T-cell (primary cell): ENCODE results near the gene JAML. TPM values are rescaled to one million over a fixed set of nuclear protein-coding genes. Genes with fewer than 3 reads are reported as not detected.

Experiments
- ATAC-seq, 4 experiments: fragments of 200-7000 bp in 3 of 4; fragments of 150-1000 bp in 1 of 4; cut with Tn5 transposase; replicated peaks in 1 of 4; 1 replicate in 3 of 4; 2 replicates in 1 of 4; pipeline ENCODE4 v1.10.0; 2021; ENCODE audit warnings: moderate library complexity in 3 of 4, mild to moderate bottlenecking in 2 of 4, moderate number of reproducible peaks in 1 of 4
- CTCF ChIA-PET, 2 donors: fragments of 300-600 bp; sonication (Branson Sonifier 250); formaldehyde crosslinking; loops; one replicate each; lab custom pipeline; 2022; ENCODE audit warnings: antibody characterized with exemption in 2 of 2; lab: Charles Lee
- POLR2A ChIA-PET, 2 donors: fragments of 300-600 bp; sonication (Branson Sonifier 250); formaldehyde crosslinking; loops; one replicate each; lab custom pipeline; 2022; ENCODE audit warnings: antibody characterized with exemption in 2 of 2; lab: Charles Lee
- DNase-seq, 35 experiments: peaks; one replicate each; pipeline versions ENCODE4 v3.0.0 to v3.0.0-alpha.2; 2013 to 2023
- H3K27ac ChIP-seq: one replicate; pipeline ENCODE4 v1.5.1; 2013; ENCODE audit warnings: low read length
- H3K27me3 ChIP-seq, 2 experiments: replicated peaks in 1 of 2; 1 replicate in 1 of 2; 2 replicates in 1 of 2; pipeline versions ENCODE4 v1.6.1 to v1.7.0; 2013; ENCODE audit warnings: low read length in 1 of 2, mixed read lengths in 1 of 2; ENCODE audit not compliant: control insufficient read depth in 2 of 2, insufficient read depth in 2 of 2; ENCODE audit errors: extremely low read depth in 1 of 2
- H3K36me3 ChIP-seq, 2 donors: 1 replicate in 1 of 2; 2 replicates in 1 of 2; pipeline versions ENCODE4 v1.6.1 to v1.7.0; 2013; ENCODE audit warnings: low read length in 1 of 2; ENCODE audit not compliant: control insufficient read depth in 2 of 2, insufficient read depth in 1 of 2; ENCODE audit errors: extremely low read depth in 1 of 2
- H3K4me1 ChIP-seq, 2 experiments: 1 replicate in 1 of 2; 2 replicates in 1 of 2; pipeline versions ENCODE4 v1.6.1 to v1.7.0; 2013; ENCODE audit warnings: low read length in 2 of 2, mixed read lengths in 1 of 2; ENCODE audit not compliant: insufficient read depth in 2 of 2, control insufficient read depth in 1 of 2; ENCODE audit errors: extremely low read depth in 1 of 2
- H3K4me3 ChIP-seq, 2 donors: 1 replicate in 1 of 2; 2 replicates in 1 of 2; pipeline versions ENCODE4 v1.5.1 to v1.7.0; 2013; ENCODE audit warnings: mild to moderate bottlenecking in 2 of 2, low read length in 1 of 2, moderate library complexity in 1 of 2; ENCODE audit not compliant: control insufficient read depth in 1 of 2; ENCODE audit errors: extremely low read depth in 1 of 2
- H3K9me3 ChIP-seq: 2 replicates; pipeline ENCODE4 v1.7.0; 2013
- H3K27ac Mint-ChIP-seq, 2 donors: one replicate each; pipeline ENCODE4 v1.8.0; 2020 to 2021; ENCODE audit warnings: mild to moderate bottlenecking in 2 of 2, mixed read lengths in 2 of 2
- H3K27me3 Mint-ChIP-seq, 2 donors: one replicate each; pipeline ENCODE4 v1.8.0; 2021 to 2022; ENCODE audit warnings: mixed read lengths in 2 of 2
- H3K36me3 Mint-ChIP-seq: one replicate; pipeline ENCODE4 v1.8.0; 2021; ENCODE audit warnings: mixed read lengths
- H3K4me1 Mint-ChIP-seq, 3 donors: one replicate each; pipeline ENCODE4 v1.8.0; 2020 to 2022; ENCODE audit warnings: mixed read lengths in 3 of 3, mild to moderate bottlenecking in 1 of 3
- H3K4me3 Mint-ChIP-seq, 3 donors: one replicate each; pipeline ENCODE4 v1.8.0; 2020 to 2022; ENCODE audit warnings: mild to moderate bottlenecking in 3 of 3, mixed read lengths in 3 of 3, moderate library complexity in 3 of 3
- H3K9me3 Mint-ChIP-seq, 3 donors: one replicate each; pipeline ENCODE4 v1.8.0; 2020 to 2022; ENCODE audit warnings: mixed read lengths in 3 of 3
- WGBS: methylation state at CpG from one replicate; pipeline ENCODE4 v1.1.5; 2013; ENCODE audit warnings: missing lambda C conversion rate; ENCODE audit not compliant: insufficient coverage; 5-methylcytosine and 5-hydroxymethylcytosine counted together
- total RNA-seq, 35 experiments: library from RNA in 6 of 35; stranded (reverse) in 6 of 35; fragments of 120-200 nt in 1 of 35; gene quantifications; one replicate each; pipeline versions ENCODE4 v1.2.1 to v1.2.4 and lab custom pipeline; 2013 to 2026

JAML gene
- total RNA-seq, 5 donors from 2014 or later (not counting 1 experiment from before 2014, with no cell fraction given), result 60.8 to 165 (median 95.8) TPM

DNA sequence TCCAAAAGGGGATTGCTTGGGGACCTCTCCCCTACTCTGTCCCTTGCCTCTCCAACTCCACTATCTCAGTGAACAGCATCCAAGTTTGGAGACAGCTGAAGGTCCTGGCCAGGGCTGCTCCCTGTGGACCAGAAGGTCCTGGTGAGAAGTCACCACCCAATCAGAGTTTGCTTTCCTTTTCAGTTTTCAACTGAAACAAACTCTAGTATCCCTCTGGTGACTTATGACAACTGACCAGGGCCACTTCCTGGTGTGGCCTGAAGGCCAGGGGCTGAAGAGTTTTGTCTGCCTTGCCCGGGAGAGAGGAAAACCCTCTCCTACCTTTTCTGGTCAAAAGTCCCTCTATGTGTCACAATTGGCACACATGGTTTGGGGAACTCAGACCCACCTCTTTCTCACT lies 5.1 kb downstream of the JAML start:
- no CpG with 5 or more reads among the region's 1 CpG for WGBS
- POLR2A ChIA-PET, result interaction anchor here in 1 of 2 donors (0.6 kb wide), 1 partner anchor 156 kb away, joined by 3 read pairs; no protein-coding TSS in a partner anchor

DNA sequence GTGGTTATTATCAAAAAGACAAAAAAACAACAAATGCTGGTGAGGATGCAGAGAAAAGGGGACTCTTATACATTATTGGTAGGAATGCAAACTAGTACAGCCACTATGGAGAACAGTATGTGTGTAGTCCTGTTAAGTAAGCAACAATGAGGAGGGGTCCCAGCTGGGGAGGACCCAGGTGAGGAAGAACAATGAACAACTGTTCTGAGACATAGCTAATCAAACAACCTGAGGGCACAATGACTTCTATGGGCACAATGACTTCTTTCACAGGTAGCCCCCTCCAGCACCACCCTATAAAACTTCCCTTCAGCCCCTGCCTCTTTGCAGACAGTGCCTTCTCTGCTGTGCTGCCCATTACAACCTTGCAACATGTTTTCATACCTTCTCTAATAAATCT lies 5.6 kb downstream of the JAML start:
- Histone ChIP-seq H3K36me3 (no peaks in the 10 kb centered on the region), H3K27ac (peak overlapping the region; percentile 44), H3K9me3 (no peaks in the 10 kb centered on the region), H3K4me1 (peaks cover 60 to 74% of the 10 kb centered on the region in 2 experiments), H3K4me3 (no peak overlapping the region), H3K27me3 (no peaks in the 10 kb centered on the region)
- no peak for ATAC-seq
- Mint-ChIP-seq H3K9me3 (no peaks in the 10 kb centered on the region), H3K4me1 (peaks cover 93 to 99% (median 94%) of the 10 kb centered on the region in 3 donors), H3K36me3 (peaks cover 13% of the 10 kb centered on the region), H3K4me3 (peak overlapping the region; percentile 62 to 91 (median 90)), H3K27ac (peak overlapping the region; percentile 91 to 95), H3K27me3 (no peaks in the 10 kb centered on the region)
- no peak for DNase-seq
- CTCF ChIA-PET, result interaction anchor here in 1 of 2 donors (1.2 kb wide), 1 partner anchor 11 kb away, joined by 3 read pairs; no protein-coding TSS in a partner anchor
- POLR2A ChIA-PET, result interaction anchor here in 1 of 2 donors (1.0 kb wide), 1 partner anchor 20 kb away, joined by 4 read pairs; no protein-coding TSS in a partner anchor

More for the DNA sequence above, 5.1 kb downstream of the JAML start:
- Histone ChIP-seq H3K4me1 (peaks cover 55 to 73% of the 10 kb centered on the region in 2 experiments), H3K4me3 (no peak overlapping the region), H3K27me3 (no peaks in the 10 kb centered on the region), H3K36me3 (no peaks in the 10 kb centered on the region), H3K9me3 (no peaks in the 10 kb centered on the region), H3K27ac (peak overlapping the region; percentile 44)
- peaks cover 88 to 99% (median 92%) of the 10 kb centered on the region in 3 donors for H3K4me1 Mint-ChIP-seq
- peak overlapping the region; percentile 91 to 95 for H3K27ac Mint-ChIP-seq
- ATAC-seq (no peak), DNase-seq (no peak)
- peaks cover 13% of the 10 kb centered on the region for H3K36me3 Mint-ChIP-seq
- H3K9me3 Mint-ChIP-seq, result no peaks in the 10 kb centered on the region
- no peaks in the 10 kb centered on the region for H3K27me3 Mint-ChIP-seq
- H3K4me3 Mint-ChIP-seq, result peak overlapping the region; percentile 62 to 91 (median 90)
- CTCF ChIA-PET, result interaction anchor here (0.6 to 1.2 kb wide), 2 partner anchors 11 to 113 kb away, joined by 3 read pairs; no protein-coding TSS in a partner anchor

DNA sequence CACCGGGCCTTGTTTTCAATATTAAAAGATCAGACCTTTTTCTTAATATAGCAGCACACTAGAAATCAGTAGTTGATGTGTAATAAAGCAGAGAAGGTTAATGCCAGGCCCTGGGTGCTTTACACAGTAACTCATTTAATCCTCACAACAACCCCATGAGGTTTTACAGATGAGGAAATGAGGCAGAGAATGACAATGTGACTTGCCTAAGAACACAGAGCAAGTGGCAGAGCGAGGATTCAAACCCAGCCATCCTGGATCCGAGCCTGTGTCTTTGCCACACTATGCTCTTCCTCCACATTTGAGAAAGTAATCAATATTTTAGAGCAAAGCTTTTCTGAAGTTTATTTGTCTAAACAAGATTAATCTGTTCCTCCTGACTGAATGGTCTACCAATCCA lies 7.2 kb downstream of the JAML start:
- peak overlapping the region; percentile 91 to 95 for H3K27ac Mint-ChIP-seq
- Histone ChIP-seq H3K9me3 (no peaks in the 10 kb centered on the region), H3K4me1 (peaks cover 58 to 82% of the 10 kb centered on the region in 2 experiments), H3K4me3 (peak overlapping the region in 1 of 2 donors; percentile 26), H3K27me3 (no peaks in the 10 kb centered on the region), H3K27ac (peak overlapping the region; percentile 76), H3K36me3 (peaks cover 0 to 4% of the 10 kb centered on the region in 2 donors)
- H3K4me1 Mint-ChIP-seq, result peaks cover 97 to 99% (median 98%) of the 10 kb centered on the region in 3 donors
- ATAC-seq (peak; percentile 53 to 66 (median 56)), DNase-seq (peak in 1 of 35 experiments; percentile 46)
- peaks cover 25% of the 10 kb centered on the region for H3K36me3 Mint-ChIP-seq
- H3K27me3 Mint-ChIP-seq, result no peaks in the 10 kb centered on the region
- 40% methylated on average over 1 of the region's 3 CpGs for WGBS
- CTCF ChIA-PET, result interaction anchor here in 1 of 2 donors (0.8 to 1.9 kb wide), 2 partner anchors 16 to 19 kb away, joined by 3 to 10 read pairs; no protein-coding TSS in a partner anchor
- POLR2A ChIA-PET, result no interaction called here
- H3K9me3 Mint-ChIP-seq, result no peaks in the 10 kb centered on the region
- H3K4me3 Mint-ChIP-seq, result peak overlapping the region; percentile 76 to 91 (median 80)

DNA sequence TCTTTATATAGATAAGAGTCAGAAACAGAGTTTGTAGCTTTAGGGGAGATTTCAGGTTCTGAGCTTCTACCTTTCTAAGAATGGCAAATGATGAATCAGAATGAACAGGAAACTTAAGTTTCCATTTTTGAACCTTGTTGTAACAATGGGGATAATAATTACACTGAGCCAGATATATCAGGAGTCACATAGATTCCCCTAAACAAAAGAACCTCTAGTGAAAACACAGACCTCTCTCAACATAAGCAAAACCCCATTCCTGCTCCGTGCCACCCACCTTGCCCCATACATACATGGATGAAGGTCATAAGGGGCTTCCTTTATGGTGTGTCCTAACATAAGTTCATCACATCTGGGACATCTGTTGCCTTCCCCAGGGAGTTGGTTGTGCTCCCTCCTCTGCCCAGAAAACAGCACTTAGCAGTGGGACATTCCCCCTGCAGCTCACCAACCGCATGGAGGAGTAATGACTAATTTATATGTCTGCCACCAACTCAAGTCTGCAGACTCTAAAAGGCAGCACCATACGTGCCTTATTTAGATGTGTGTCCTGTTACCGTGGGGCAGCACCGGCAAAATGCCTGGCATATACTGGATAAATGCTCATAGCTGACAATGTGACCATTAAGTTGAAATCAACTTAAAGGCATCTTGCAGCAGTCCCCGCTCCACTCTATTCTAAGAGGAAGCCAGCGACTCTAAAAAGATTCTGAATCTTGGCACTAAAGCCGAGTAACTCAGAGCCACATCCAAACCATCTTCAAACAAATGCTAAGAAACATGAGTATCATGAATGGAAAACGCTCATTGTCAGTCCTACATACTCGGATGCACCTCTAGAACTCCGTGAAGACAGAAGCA lies 8.0 kb downstream of the JAML start:
- Mint-ChIP-seq H3K4me1 (peaks cover 97 to 99% (median 98%) of the 10 kb centered on the region in 3 donors), H3K27me3 (no peaks in the 10 kb centered on the region), H3K36me3 (peaks cover 32% of the 10 kb centered on the region), H3K27ac (peak overlapping the region; percentile 91 to 95), H3K9me3 (no peaks in the 10 kb centered on the region), H3K4me3 (peak overlapping the region; percentile 76 to 91 (median 80))
- CTCF ChIA-PET, result interaction anchor here (0.6 to 1.9 kb wide), 8 partner anchors 8 to 145 kb away, joined by 3 to 10 read pairs (median 3); partner anchors contain the start of gene JAML (in 1 of the 2)
- Histone ChIP-seq H3K27ac (peak overlapping the region; percentile 76), H3K27me3 (no peaks in the 10 kb centered on the region), H3K9me3 (no peaks in the 10 kb centered on the region), H3K36me3 (peaks cover 0 to 11% of the 10 kb centered on the region in 2 donors), H3K4me3 (peak overlapping the region in 1 of 2 donors; percentile 26), H3K4me1 (peaks cover 55 to 81% of the 10 kb centered on the region in 2 experiments)
- peak; percentile 73 to 75 (median 74) for ATAC-seq
- POLR2A ChIA-PET, result interaction anchor here in 1 of 2 donors (0.6 kb wide), 2 partner anchors 23 to 88 kb away, joined by 3 to 9 read pairs; no protein-coding TSS in a partner anchor
- DNase-seq, result peak in 11 of 35 experiments; percentile 10 to 68 (median 19)
- 0% methylated on average over 3 of the region's 11 CpGs for WGBS

DNA sequence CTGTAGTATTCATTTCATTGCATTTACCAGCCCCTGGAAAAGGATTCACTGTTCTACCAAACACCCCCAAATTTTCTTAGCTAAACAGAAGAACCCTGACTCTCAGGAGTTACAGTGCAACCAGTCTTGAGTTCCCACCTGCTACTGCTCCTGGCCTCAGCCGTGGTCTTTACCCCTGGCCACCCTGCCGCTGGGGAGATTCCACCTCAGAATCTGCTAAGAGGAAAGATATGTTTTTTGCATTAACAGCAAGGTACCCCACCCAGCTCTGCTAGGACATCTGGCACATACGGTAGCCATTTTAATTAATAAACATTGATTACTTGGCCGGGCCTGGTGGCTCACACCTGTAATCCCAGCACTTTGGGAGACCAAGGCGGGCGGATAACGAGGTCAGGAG lies 9.0 kb downstream of the JAML start:
- Histone ChIP-seq H3K4me3 (no peak overlapping the region), H3K4me1 (peaks cover 46 to 73% of the 10 kb centered on the region in 2 experiments), H3K27ac (peak overlapping the region; percentile 76), H3K27me3 (no peaks in the 10 kb centered on the region), H3K36me3 (peaks cover 0 to 22% of the 10 kb centered on the region in 2 donors), H3K9me3 (no peaks in the 10 kb centered on the region)
- DNase-seq (no peak), ATAC-seq (no peak)
- H3K4me1 Mint-ChIP-seq, result peaks cover 91 to 94% (median 94%) of the 10 kb centered on the region in 3 donors
- H3K27me3 Mint-ChIP-seq, result no peaks in the 10 kb centered on the region
- POLR2A ChIA-PET, result no interaction called here
- peak overlapping the region; percentile 91 to 95 for H3K27ac Mint-ChIP-seq
- peak overlapping the region; percentile 76 to 91 (median 80) for H3K4me3 Mint-ChIP-seq
- H3K9me3 Mint-ChIP-seq, result no peaks in the 10 kb centered on the region
- CTCF ChIA-PET, result interaction anchor here in 1 of 2 donors (0.9 to 1.9 kb wide), 4 partner anchors 9 to 48 kb away, joined by 3 to 10 read pairs (median 6); partner anchors contain the start of genes JAML and MPZL2
- peaks cover 43% of the 10 kb centered on the region for H3K36me3 Mint-ChIP-seq
- WGBS, result no CpG with 5 or more reads among the region's 7 CpGs
